OCI-LY3 (cell line): Measurements from ENCODE around the gene TP53BP1.

Experiments
- H2AFZ ChIP-seq: fragments of 200-600, 300-600 bp; shearing (Covaris generic); 2 replicates; pipeline ENCODE4 v1.6.0; 2014; ENCODE audit warnings: antibody characterized with exemption, low read depth, low read length
- H3K27ac ChIP-seq: fragments of 200-600, 300-600 bp; sonication (generic); 2 replicates; pipeline ENCODE4 v1.5.1; 2014; ENCODE audit warnings: mild to moderate bottlenecking, low read length, moderate library complexity, mixed read lengths
- H3K27me3 ChIP-seq: fragments of 200-600, 300-600 bp; sonication (generic); 2 replicates; pipeline ENCODE4 v1.6.1; 2014; ENCODE audit warnings: low read depth, low read length, mixed read lengths
- H3K36me3 ChIP-seq: fragments of 200-600, 300-600 bp; sonication (generic); replicated peaks from 2 replicates; pipeline ENCODE3; 2014; ENCODE audit warnings: low read depth, low read length, mixed read lengths
- H3K4me1 ChIP-seq: fragments of 300-600, 200-600 bp; sonication (generic); 2 replicates; pipeline ENCODE4 v1.6.1; 2014; ENCODE audit warnings: low read length, mixed read lengths
- H3K4me2 ChIP-seq: fragments of 200-600, 300-600 bp; sonication (generic); 2 replicates; pipeline ENCODE4 v1.6.1; 2014; ENCODE audit warnings: low read length, mixed read lengths
- H3K4me3 ChIP-seq: fragments of 300-600, 200-600 bp; sonication (generic); 2 replicates; pipeline ENCODE4 v1.5.1; 2014; ENCODE audit warnings: antibody characterized with exemption, mild to moderate bottlenecking, low read length, moderate library complexity
- H3K79me2 ChIP-seq: fragments of 300-600, 200-600 bp; shearing (Covaris generic); 2 replicates; pipeline ENCODE4 v1.6.1; 2014; ENCODE audit warnings: mild to moderate bottlenecking, low read length, mixed read lengths
- H3K9ac ChIP-seq: fragments of 300-600, 200-600 bp; shearing (Covaris generic); 2 replicates; pipeline ENCODE4 v1.6.0; 2014; ENCODE audit warnings: mild to moderate bottlenecking, low read length, moderate library complexity
- H3K9me3 ChIP-seq: fragments of 200-600, 300-600 bp; shearing (Covaris generic); 2 replicates; pipeline ENCODE4 v1.6.1; 2014; ENCODE audit warnings: low read length, mixed read lengths; ENCODE audit not compliant: insufficient read depth
- H4K20me1 ChIP-seq: fragments of 200-600, 300-600 bp; sonication (generic); 2 replicates; pipeline ENCODE4 v1.6.1; 2016; ENCODE audit warnings: low read length, mixed read lengths; ENCODE audit not compliant: insufficient read depth
- EZH2phosphoT487 ChIP-seq: fragments of 200-600 bp; shearing (Covaris generic); IDR thresholded peaks from 2 replicates; pipeline ENCODE4 v1.6.1; 2018; ENCODE audit warnings: antibody characterized with exemption, mixed run types, low read depth
- TF ChIP-seq, protein P1 (sequence below): fragments of 200-600, 300-600 bp; sonication (generic); IDR thresholded peaks from 2 replicates; pipeline ENCODE4 v1.5.1; 2014; ENCODE audit warnings: antibody characterized with exemption, low read length, low read depth

Gene TP53BP1

DNA sequence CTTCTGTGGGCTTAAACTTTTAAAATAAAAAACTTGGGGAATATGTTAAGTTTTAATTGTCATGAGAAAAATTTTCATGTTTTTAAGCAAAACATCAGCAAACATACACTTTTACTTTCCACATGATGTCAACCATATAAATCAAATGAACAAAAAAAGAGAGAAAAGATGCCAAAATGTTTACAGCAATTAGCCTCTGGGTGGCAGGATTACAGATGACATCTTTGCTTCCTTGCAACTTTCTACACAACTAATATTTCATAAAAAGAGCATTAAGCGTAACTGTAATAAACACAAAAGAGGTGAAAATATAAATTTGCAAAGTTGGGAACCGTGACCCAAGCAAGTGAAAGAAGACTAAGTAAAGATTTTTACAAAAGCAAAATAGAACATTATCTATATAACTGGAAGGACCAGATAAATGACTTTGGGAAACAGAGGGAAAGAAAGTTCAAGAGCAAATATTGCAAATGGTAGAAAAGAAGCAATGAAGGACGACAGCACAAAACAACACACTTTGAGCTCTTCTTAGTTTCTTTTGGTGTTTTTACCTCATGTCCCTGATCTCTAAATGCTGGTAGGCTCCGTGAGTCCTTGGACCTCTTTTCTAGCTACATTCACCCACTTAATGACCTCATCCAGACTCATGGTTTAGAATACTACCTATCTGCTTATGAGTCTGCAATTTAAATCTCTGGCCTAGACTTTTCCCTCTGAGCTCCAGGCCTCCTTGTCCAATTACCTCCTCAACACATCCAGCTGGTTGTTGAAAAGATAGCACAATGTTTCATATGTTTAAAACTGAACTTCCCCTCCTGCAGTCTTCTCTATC is 9.4 kb downstream of the TP53BP1 start:
- Histone ChIP-seq H3K4me2 (no peak overlapping the region), H4K20me1 (no peaks in the 10 kb centered on the region), H3K79me2 (no peaks in the 10 kb centered on the region), H3K36me3 (peaks cover 26% of the 10 kb centered on the region), H2AFZ (no peak overlapping the region), H3K9ac (no peak overlapping the region), H3K27me3 (no peaks in the 10 kb centered on the region), H3K9me3 (no peaks in the 10 kb centered on the region), H3K27ac (no peak overlapping the region), H3K4me3 (no peak overlapping the region), H3K4me1 (no peaks in the 10 kb centered on the region)
- TF ChIP-seq, protein P1, sequence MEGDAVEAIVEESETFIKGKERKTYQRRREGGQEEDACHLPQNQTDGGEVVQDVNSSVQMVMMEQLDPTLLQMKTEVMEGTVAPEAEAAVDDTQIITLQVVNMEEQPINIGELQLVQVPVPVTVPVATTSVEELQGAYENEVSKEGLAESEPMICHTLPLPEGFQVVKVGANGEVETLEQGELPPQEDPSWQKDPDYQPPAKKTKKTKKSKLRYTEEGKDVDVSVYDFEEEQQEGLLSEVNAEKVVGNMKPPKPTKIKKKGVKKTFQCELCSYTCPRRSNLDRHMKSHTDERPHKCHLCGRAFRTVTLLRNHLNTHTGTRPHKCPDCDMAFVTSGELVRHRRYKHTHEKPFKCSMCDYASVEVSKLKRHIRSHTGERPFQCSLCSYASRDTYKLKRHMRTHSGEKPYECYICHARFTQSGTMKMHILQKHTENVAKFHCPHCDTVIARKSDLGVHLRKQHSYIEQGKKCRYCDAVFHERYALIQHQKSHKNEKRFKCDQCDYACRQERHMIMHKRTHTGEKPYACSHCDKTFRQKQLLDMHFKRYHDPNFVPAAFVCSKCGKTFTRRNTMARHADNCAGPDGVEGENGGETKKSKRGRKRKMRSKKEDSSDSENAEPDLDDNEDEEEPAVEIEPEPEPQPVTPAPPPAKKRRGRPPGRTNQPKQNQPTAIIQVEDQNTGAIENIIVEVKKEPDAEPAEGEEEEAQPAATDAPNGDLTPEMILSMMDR: peak; percentile 47
- TF ChIP-seq EZH2phosphoT487: no peak

DNA sequence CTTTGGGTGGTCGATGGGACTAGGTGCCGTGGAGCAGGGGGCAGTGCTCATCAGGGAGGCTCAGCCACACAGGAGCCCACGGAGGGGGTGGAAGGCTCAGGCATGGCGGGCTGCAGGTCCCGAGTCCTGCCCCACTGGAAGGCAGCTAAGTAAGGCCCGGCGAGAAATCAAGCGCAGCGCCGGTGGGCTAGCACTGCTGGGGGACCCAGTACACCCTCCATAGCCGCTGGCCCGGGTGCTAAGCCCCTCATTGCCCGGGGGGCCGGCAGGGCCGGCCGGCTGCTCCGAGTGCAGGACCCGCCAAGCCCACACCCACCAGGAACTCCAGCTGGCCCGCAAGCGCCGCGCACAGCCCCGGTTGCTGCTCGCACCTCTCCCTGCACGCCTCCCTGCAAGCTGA is 19.1 kb downstream of the TP53BP1 start:
- H3K4me2 ChIP-seq: no peak overlapping the region
- no peaks in the 10 kb centered on the region for H3K4me1 ChIP-seq
- H3K36me3 ChIP-seq: peaks cover 32% of the 10 kb centered on the region
- no peak overlapping the region for H2AFZ ChIP-seq
- H3K27ac ChIP-seq: no peak overlapping the region
- no peaks in the 10 kb centered on the region for H3K79me2 ChIP-seq
- no peaks in the 10 kb centered on the region for H3K27me3 ChIP-seq
- no peak overlapping the region for H3K4me3 ChIP-seq
- no peaks in the 10 kb centered on the region for H4K20me1 ChIP-seq
- H3K9ac ChIP-seq: no peak overlapping the region
- H3K9me3 ChIP-seq: no peaks in the 10 kb centered on the region
- TF ChIP-seq, protein P1: no peak

DNA sequence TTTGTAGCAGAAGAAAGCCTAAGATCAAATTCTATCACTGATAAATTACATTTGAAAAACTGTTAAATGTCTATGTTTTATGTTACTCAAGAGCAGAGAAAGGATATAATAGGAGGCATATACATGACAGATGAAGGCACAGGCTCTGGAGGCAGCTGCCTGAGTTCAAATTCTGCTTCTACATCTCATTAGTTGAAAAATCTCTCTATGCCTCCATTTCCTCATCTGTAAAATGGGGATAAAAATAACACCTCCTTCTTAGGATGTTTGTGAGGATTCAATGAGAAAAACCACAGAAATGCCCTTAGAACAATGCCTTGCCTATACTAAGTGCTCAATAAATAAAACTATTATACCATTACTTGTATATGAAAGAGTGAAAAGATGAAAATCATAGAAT is 21.0 kb downstream of the TP53BP1 start:
- Histone ChIP-seq H3K9ac (no peak overlapping the region), H3K4me2 (no peak overlapping the region), H4K20me1 (no peaks in the 10 kb centered on the region), H3K9me3 (no peaks in the 10 kb centered on the region), H3K4me3 (no peak overlapping the region), H3K36me3 (peaks cover 36% of the 10 kb centered on the region), H3K79me2 (no peaks in the 10 kb centered on the region), H3K27me3 (no peaks in the 10 kb centered on the region), H2AFZ (no peak overlapping the region), H3K27ac (no peak overlapping the region), H3K4me1 (no peaks in the 10 kb centered on the region)
- no peak for TF ChIP-seq EZH2phosphoT487
- TF ChIP-seq, protein P1: no peak

DNA sequence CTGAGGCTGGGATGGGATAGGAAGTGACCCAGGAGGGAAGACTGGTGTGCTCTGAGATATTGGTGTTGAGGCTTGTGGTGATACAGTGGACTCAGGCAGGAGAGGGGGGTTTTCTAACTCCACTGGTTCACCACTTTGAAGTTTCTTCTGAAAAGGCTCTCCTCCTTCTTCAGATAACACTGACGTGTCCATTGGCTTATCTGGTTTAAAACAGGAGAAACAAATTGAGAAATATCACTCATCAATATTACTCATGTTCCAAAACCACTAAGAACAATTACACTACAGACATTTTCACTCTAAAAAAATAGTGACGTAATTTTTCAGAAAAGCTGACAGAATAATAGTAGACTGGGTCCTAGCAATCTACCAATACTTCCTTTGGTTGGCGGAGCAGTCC is 23.1 kb downstream of the TP53BP1 start:
- Histone ChIP-seq H3K27ac (no peak overlapping the region), H3K4me3 (no peak overlapping the region), H3K27me3 (no peaks in the 10 kb centered on the region), H3K9me3 (no peaks in the 10 kb centered on the region), H4K20me1 (no peaks in the 10 kb centered on the region), H2AFZ (no peak overlapping the region), H3K9ac (no peak overlapping the region), H3K36me3 (peaks cover 29% of the 10 kb centered on the region), H3K79me2 (no peaks in the 10 kb centered on the region), H3K4me2 (no peak overlapping the region), H3K4me1 (no peaks in the 10 kb centered on the region)
- TF ChIP-seq, protein P1: no peak
- TF ChIP-seq EZH2phosphoT487: no peak
